ENCODE results near the gene TEAD1. TPM values are rescaled to one million over a fixed set of nuclear protein-coding genes. Genes with fewer than 3 reads are reported as not detected.

TEAD1 gene
- polyA plus RNA-seq, 1 donor (not counting 4 experiments of a cell fraction or from before 2014, with no cell fraction given) = 32.7 TPM

DNA sequence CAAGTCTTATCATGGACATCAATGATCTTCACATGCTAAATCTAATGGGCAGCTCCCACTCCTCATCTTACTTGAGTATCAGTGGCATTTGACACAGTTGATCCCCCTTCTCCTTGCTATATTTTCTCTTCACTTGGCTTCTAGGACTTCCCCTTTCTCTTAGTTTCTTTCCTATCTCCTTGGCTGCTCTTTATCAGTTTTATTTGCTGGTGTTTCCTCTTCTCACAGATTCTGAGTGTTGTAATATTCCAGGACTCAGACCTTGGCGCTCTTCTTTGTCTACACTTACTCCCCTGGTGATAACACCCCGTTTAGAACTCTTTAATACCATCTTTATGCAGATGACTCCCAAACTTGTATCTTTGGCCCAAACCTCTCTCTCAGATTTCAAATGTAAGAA lies 301.0 kb downstream of the TEAD1 start:
- no peak for TF ChIP-seq CTCF (optimal IDR thresholded peaks at IDR 0.05 in 1 of 3, IDR thresholded peaks at IDR 0.05 in 1 of 3, conservative IDR thresholded peaks at IDR 0.05 in 1 of 3; ENCODE audit: extremely low read depth in 1 of 3, insufficient read depth in 2 of 3, low read length in 3 of 3)
- no peak for TF ChIP-seq EZH2 (IDR thresholded peaks at IDR 0.05; ENCODE audit: low read length)
- Histone ChIP-seq H3K79me2 (ENCODE audit: control insufficient read depth, insufficient read depth, low read length) (no peaks in the 10 kb centered on the region), H3K9ac (ENCODE audit: control insufficient read depth, extremely low read depth, insufficient read depth, low read length) (no peak overlapping the region), H3K27me3 (ENCODE audit: control insufficient read depth, extremely low read depth, insufficient read depth, low read length) (no peaks in the 10 kb centered on the region), H4K20me1 (ENCODE audit: control insufficient read depth, extremely low read depth, insufficient read depth, low read length) (no peaks in the 10 kb centered on the region), H3K4me3 (ENCODE audit: control insufficient read depth in 2 of 3, extremely low read depth in 1 of 3, insufficient read depth in 2 of 3, low read depth in 1 of 3, low read length in 3 of 3) (no peak overlapping the region), H3K9me3 (ENCODE audit: control insufficient read depth, low read depth, low read length) (no peaks in the 10 kb centered on the region), H3K4me1 (ENCODE audit: control insufficient read depth, extremely low read depth, insufficient read depth, low read length) (no peaks in the 10 kb centered on the region), H2AFZ (ENCODE audit: control insufficient read depth, low read length) (no peak overlapping the region), H3K27ac (ENCODE audit: control insufficient read depth, insufficient read depth, low read length) (no peak overlapping the region), H3K4me2 (ENCODE audit: control insufficient read depth, extremely low read depth, insufficient read depth, low read depth, low read length) (no peak overlapping the region), H3K9me1 (ENCODE audit: control insufficient read depth, extremely low read depth, insufficient read depth, low read length) (no peaks in the 10 kb centered on the region), H3K36me3 (ENCODE audit: control insufficient read depth in 2 of 2, extremely low read depth in 1 of 2, insufficient read depth in 2 of 2, low read length in 2 of 2) (peaks cover 0 to 8% of the 10 kb centered on the region in 2 experiments)
- no peak for FAIRE-seq
- dilution Hi-C loops (cut with MboI; ENCODE audit: extremely low pct_ligation_motif_present, low sequenced_read_pairs) = loop anchor here (25.0 kb wide), 1 partner anchor 187 kb away; no protein-coding TSS in a partner anchor
- no peak for DNase-seq (ENCODE audit: low read depth, low spot score)

DNA sequence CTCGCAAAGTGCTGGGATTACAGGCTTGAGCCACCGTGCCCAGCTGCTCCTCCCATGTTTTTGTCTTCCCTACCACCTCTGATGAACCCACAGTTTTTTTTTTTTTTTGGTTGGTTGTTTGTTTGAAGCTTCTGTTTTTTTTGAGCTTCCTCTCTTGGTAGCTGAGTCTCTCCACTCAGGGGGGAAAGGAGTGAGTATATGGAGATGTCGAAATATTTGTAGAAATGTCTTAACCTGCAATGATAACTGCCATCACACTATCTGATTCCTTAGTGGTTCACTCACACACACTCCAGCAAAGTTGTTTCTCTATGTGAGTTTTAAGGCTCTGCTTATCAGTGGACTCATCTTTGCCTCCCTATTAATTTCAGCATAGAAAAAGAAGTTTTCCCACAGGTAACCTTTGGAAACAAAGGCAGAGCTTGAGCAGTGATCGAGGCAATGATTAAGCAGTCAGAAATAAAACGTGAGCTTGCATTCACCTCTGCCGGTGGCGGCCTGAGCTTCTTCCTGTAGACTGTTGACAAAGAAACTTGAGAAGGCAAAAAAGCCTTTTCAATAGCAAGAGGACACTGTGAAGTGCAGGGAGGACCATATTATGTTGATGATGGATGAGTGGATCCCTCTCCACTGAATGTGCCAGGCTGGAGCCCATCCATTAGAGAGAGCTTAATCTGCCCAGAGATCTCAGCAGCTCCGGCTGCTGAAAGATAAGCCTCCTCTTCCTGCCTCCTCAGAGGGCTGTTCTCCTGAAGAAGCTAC lies 305.9 kb downstream of the TEAD1 start:
- Histone ChIP-seq H3K9me3 (ENCODE audit: control insufficient read depth, low read depth, low read length) (no peaks in the 10 kb centered on the region), H3K4me1 (ENCODE audit: control insufficient read depth, extremely low read depth, insufficient read depth, low read length) (no peaks in the 10 kb centered on the region), H3K4me2 (ENCODE audit: control insufficient read depth, extremely low read depth, insufficient read depth, low read depth, low read length) (no peak overlapping the region), H3K9ac (ENCODE audit: control insufficient read depth, extremely low read depth, insufficient read depth, low read length) (no peak overlapping the region), H2AFZ (ENCODE audit: control insufficient read depth, low read length) (no peak overlapping the region), H3K27me3 (ENCODE audit: control insufficient read depth, extremely low read depth, insufficient read depth, low read length) (no peaks in the 10 kb centered on the region), H3K4me3 (ENCODE audit: control insufficient read depth in 2 of 3, extremely low read depth in 1 of 3, insufficient read depth in 2 of 3, low read depth in 1 of 3, low read length in 3 of 3) (no peak overlapping the region), H3K27ac (ENCODE audit: control insufficient read depth, insufficient read depth, low read length) (no peak overlapping the region), H3K36me3 (ENCODE audit: control insufficient read depth in 2 of 2, extremely low read depth in 1 of 2, insufficient read depth in 2 of 2, low read length in 2 of 2) (peaks cover 2 to 11% of the 10 kb centered on the region in 2 experiments), H4K20me1 (ENCODE audit: control insufficient read depth, extremely low read depth, insufficient read depth, low read length) (no peaks in the 10 kb centered on the region), H3K9me1 (ENCODE audit: control insufficient read depth, extremely low read depth, insufficient read depth, low read length) (no peaks in the 10 kb centered on the region), H3K79me2 (ENCODE audit: control insufficient read depth, insufficient read depth, low read length) (no peaks in the 10 kb centered on the region)
- no peak for FAIRE-seq
- no peak for TF ChIP-seq EZH2 (IDR thresholded peaks at IDR 0.05; ENCODE audit: low read length)
- TF ChIP-seq CTCF (optimal IDR thresholded peaks at IDR 0.05 in 1 of 3, IDR thresholded peaks at IDR 0.05 in 1 of 3, conservative IDR thresholded peaks at IDR 0.05 in 1 of 3; ENCODE audit: extremely low read depth in 1 of 3, insufficient read depth in 2 of 3, low read length in 3 of 3) = no peak
- dilution Hi-C loops (cut with MboI; ENCODE audit: extremely low pct_ligation_motif_present, low sequenced_read_pairs) = loop anchor here (25.0 kb wide), 1 partner anchor 182 kb away; no protein-coding TSS in a partner anchor
- no peak for DNase-seq (ENCODE audit: low read depth, low spot score)
